Esophagus muscularis mucosa (tissue), 4 donors: Measurements from ENCODE around the gene LCOR. TPM values are rescaled to one million over a fixed set of nuclear protein-coding genes. Genes with fewer than 3 reads are reported as not detected.

Source experiments
- DNase-seq: peaks from one replicate; pipeline ENCODE4 v3.0.0-alpha.2; 2017; ENCODE audit errors: extremely low spot score
- H3K27ac ChIP-seq, 4 donors: fragments of 200-600 bp; sonication (generic); replicated peaks in 1 of 4; 1 replicate in 3 of 4; 2 replicates in 1 of 4; pipeline ENCODE4 v1.5.1; 2016 to 2019; ENCODE audit warnings: mild to moderate bottlenecking in 1 of 4
- H3K27me3 ChIP-seq, 4 donors: fragments of 200-600 bp; sonication (generic); one replicate each; pipeline versions ENCODE4 v1.5.1 to v1.6.0; 2016 to 2019
- H3K36me3 ChIP-seq, 4 donors: fragments of 200-600 bp; sonication (generic); one replicate each; pipeline ENCODE4 v1.5.1; 2016 to 2019
- H3K4me1 ChIP-seq, 4 donors: fragments of 200-600 bp; sonication (generic); one replicate each; pipeline ENCODE4 v1.5.1; 2016 to 2019
- H3K4me3 ChIP-seq, 4 donors: fragments of 200-600 bp; sonication (generic); 1 replicate in 2 of 4; 2 replicates in 2 of 4; pipeline ENCODE4 v1.5.1; 2016 to 2019; ENCODE audit warnings: mild to moderate bottlenecking in 4 of 4, moderate library complexity in 1 of 4
- H3K9me3 ChIP-seq, 4 donors: fragments of 200-600 bp; sonication (generic); 1 replicate in 3 of 4; 2 replicates in 1 of 4; pipeline ENCODE4 v1.5.1; 2016 to 2019
- CTCF ChIP-seq, 3 experiments: fragments of 200-600 bp in 2 of 3; fragments of 450-650 bp in 1 of 3; sonication (generic) in 2 of 3; IDR thresholded peaks; one replicate each; pipeline ENCODE4 v1.5.1; 2017 to 2019; ENCODE audit warnings: antibody characterized with exemption in 3 of 3, mild to moderate bottlenecking in 2 of 3, moderate library complexity in 1 of 3
- EP300 ChIP-seq: sonication (generic); formaldehyde crosslinking; IDR thresholded peaks from one replicate; pipeline ENCODE4 v1.6.1; 2017; ENCODE audit warnings: antibody characterized with exemption
- POLR2A ChIP-seq: fragments of 450-650 bp; IDR thresholded peaks from one replicate; pipeline ENCODE4 v1.6.1; 2017; ENCODE audit warnings: antibody characterized with exemption, moderate library complexity, mild to moderate bottlenecking, low read depth
- POLR2AphosphoS5 ChIP-seq, 2 donors: sonication (generic); formaldehyde crosslinking; IDR thresholded peaks; one replicate each; pipeline ENCODE4 v1.6.1; 2017; ENCODE audit warnings: antibody characterized with exemption in 2 of 2
- WGBS: methylation state at CpG from one replicate; pipeline ENCODE4 v1.1.5; 2018; 5-methylcytosine and 5-hydroxymethylcytosine counted together
- intact Hi-C: fragments of 100-400 bp; cut with DNase I; formaldehyde crosslinking; loops from one replicate; pipeline ENCODE4 v1.15.1; 2023
- total RNA-seq, 4 donors: library from RNA; depleted of rRNA; stranded (reverse); fragments of >200 nt; gene quantifications; one replicate each; pipeline versions ENCODE4 v1.1.0 to v1.2.1, GENCODE V29; 2016

Gene LCOR
- total RNA-seq, 4 donors from 2014 or later: 23.1 to 43.2 (median 29.4) TPM

DNA sequence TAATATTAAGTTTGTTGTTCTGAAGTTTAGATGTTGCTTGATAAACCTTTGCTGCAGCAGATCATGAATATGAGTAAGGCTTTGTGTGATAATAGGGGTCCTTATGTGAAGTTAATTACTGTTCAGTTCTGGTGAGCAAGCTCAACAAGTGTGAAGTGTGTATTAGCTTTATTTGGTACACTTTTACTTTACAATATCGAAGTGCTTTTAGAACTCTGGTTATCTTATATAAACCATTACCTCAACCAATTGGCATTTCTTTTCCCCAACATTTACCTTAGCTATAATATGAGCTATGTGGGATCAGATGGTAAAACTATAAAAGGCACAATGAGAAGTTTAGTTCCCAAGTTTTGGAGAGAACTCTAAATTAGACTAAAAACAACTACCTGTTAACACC lies 127.6 kb downstream of the LCOR start:
- DNase-seq: no peak
- no peaks in the 10 kb centered on the region for H3K27me3 ChIP-seq
- TF ChIP-seq EP300 (no peak), POLR2A (no peak), POLR2AphosphoS5 (IDR thresholded peaks at IDR 0.05) (no peak), CTCF (IDR thresholded peaks at IDR 0.05) (no peak)
- no peak overlapping the region for H3K27ac ChIP-seq
- H3K4me1 ChIP-seq: peaks cover 0 to 26% (median 3%) of the 10 kb centered on the region in 4 donors
- no peaks in the 10 kb centered on the region for H3K9me3 ChIP-seq
- H3K36me3 ChIP-seq: peaks cover 8 to 34% (median 16%) of the 10 kb centered on the region in 4 donors
- intact Hi-C loops: no loop called here
- no peak overlapping the region for H3K4me3 ChIP-seq
- WGBS: 68% methylated on average over 1 of the region's 1 CpG

DNA sequence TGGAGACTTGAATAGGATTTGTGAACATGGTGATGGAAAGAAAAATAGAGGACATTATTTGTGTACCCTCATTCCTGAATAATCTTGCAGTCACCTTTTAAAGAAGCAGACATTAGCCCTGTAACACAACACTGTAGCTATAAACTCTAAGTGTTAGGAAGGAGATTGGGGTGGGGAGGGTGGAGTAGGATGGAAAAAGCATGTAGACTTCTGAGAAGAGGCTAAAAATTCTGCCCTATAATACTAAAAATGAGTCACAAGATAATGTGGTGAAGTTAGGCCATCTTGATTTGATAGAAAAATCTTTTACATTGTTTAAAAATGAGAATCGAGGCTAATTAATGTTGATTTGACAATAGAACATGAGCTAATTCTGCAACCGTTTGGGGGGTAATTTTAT lies 128.8 kb downstream of the LCOR start:
- intact Hi-C loops: no loop called here
- Histone ChIP-seq H3K9me3 (no peaks in the 10 kb centered on the region), H3K4me3 (no peak overlapping the region), H3K4me1 (peaks cover 0 to 26% (median 3%) of the 10 kb centered on the region in 4 donors), H3K36me3 (peaks cover 2 to 23% (median 6%) of the 10 kb centered on the region in 4 donors), H3K27ac (no peak overlapping the region), H3K27me3 (no peaks in the 10 kb centered on the region)
- TF ChIP-seq POLR2AphosphoS5 (IDR thresholded peaks at IDR 0.05) (no peak), POLR2A (no peak), CTCF (IDR thresholded peaks at IDR 0.05) (no peak), EP300 (no peak)
- no peak for DNase-seq
- 89% methylated on average over 2 of the region's 2 CpGs for WGBS

- no peak for TF ChIP-seq POLR2A
- no peak for TF ChIP-seq EP300
- no peak for TF ChIP-seq POLR2AphosphoS5 (IDR thresholded peaks at IDR 0.05)
- TF ChIP-seq CTCF (IDR thresholded peaks at IDR 0.05): no peak
- WGBS: 89% methylated on average over 2 of the region's 2 CpGs
- no peak for DNase-seq
- Histone ChIP-seq H3K9me3 (no peaks in the 10 kb centered on the region), H3K4me3 (no peak overlapping the region), H3K4me1 (peaks cover 0 to 26% (median 3%) of the 10 kb centered on the region in 4 donors), H3K27ac (no peak overlapping the region), H3K27me3 (no peaks in the 10 kb centered on the region), H3K36me3 (no peaks in the 10 kb centered on the region)
- intact Hi-C loops: no loop called here
Observed at GRCh38 chr10:96964131-96964530, 132.0 kb downstream of the LCOR start.

- Histone ChIP-seq H3K36me3 (no peaks in the 10 kb centered on the region), H3K4me3 (no peak overlapping the region), H3K4me1 (peaks cover 0 to 8% (median 2%) of the 10 kb centered on the region in 4 donors), H3K9me3 (no peaks in the 10 kb centered on the region), H3K27ac (no peak overlapping the region), H3K27me3 (no peaks in the 10 kb centered on the region)
- DNase-seq: no peak
- intact Hi-C loops: no loop called here
- TF ChIP-seq POLR2AphosphoS5 (IDR thresholded peaks at IDR 0.05): no peak
- no peak for TF ChIP-seq POLR2A
- no peak for TF ChIP-seq CTCF (IDR thresholded peaks at IDR 0.05)
- no peak for TF ChIP-seq EP300
Observed at GRCh38 chr10:96967847-96968246, 135.7 kb downstream of the LCOR start.

- WGBS: 98% methylated on average over 5 of the region's 5 CpGs
- Histone ChIP-seq H3K4me1 (no peaks in the 10 kb centered on the region), H3K36me3 (no peaks in the 10 kb centered on the region), H3K4me3 (no peak overlapping the region), H3K27me3 (no peaks in the 10 kb centered on the region), H3K27ac (no peak overlapping the region), H3K9me3 (no peaks in the 10 kb centered on the region)
- intact Hi-C loops: no loop called here
- DNase-seq: no peak
- no peak for TF ChIP-seq POLR2AphosphoS5 (IDR thresholded peaks at IDR 0.05)
- TF ChIP-seq EP300: no peak
- no peak for TF ChIP-seq CTCF (IDR thresholded peaks at IDR 0.05)
- no peak for TF ChIP-seq POLR2A
Observed at GRCh38 chr10:96968682-96969423, 136.8 kb downstream of the LCOR start.
